Fibroblast of pulmonary artery (primary cell): Measurements from ENCODE around the gene SHROOM4.
A peak's percentile ranks its signal among the peaks of the same experiment; 100 is the strongest.

ENCODE experiments used
- DNase-seq: peaks from one replicate; pipeline ENCODE4 v3.0.0-alpha.2; 2010; ENCODE audit warnings: low read depth
- H3K4me3 ChIP-seq: replicated peaks from 2 replicates; pipeline ENCODE4 v1.5.1; 2011; ENCODE audit warnings: low read depth, mild to moderate bottlenecking, control low read depth, low read length, moderate library complexity
- TF ChIP-seq, protein P1 (sequence below): IDR thresholded peaks from 2 replicates; pipeline ENCODE4 v1.5.1; 2011; ENCODE audit warnings: mild to moderate bottlenecking, control low read depth, low read length, inconsistent platforms; ENCODE audit errors: missing control alignments

SHROOM4 gene

DNA sequence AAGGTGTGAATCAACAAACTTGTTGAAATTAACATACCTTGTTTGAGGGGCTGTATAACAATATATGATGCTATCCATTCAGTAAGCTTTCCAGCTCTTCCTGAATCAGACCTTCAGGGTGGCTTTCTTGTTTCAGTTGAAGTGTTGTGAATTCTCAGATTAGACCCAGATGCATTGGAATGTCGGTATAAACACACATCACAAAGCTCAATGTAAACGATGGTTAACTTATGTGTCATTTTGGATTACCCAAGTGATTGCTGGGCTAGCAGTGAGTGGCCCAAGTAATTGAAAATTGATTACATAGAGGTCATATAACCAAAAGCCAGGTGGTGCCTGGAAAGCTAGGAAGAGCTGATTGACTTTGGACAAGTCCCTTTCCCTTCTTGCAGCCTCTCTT, 115.0 kb downstream of the SHROOM4 start:
- no peak overlapping the region for H3K4me3 ChIP-seq
- DNase-seq = no peak
- TF ChIP-seq, protein P1, sequence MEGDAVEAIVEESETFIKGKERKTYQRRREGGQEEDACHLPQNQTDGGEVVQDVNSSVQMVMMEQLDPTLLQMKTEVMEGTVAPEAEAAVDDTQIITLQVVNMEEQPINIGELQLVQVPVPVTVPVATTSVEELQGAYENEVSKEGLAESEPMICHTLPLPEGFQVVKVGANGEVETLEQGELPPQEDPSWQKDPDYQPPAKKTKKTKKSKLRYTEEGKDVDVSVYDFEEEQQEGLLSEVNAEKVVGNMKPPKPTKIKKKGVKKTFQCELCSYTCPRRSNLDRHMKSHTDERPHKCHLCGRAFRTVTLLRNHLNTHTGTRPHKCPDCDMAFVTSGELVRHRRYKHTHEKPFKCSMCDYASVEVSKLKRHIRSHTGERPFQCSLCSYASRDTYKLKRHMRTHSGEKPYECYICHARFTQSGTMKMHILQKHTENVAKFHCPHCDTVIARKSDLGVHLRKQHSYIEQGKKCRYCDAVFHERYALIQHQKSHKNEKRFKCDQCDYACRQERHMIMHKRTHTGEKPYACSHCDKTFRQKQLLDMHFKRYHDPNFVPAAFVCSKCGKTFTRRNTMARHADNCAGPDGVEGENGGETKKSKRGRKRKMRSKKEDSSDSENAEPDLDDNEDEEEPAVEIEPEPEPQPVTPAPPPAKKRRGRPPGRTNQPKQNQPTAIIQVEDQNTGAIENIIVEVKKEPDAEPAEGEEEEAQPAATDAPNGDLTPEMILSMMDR = no peak

DNA sequence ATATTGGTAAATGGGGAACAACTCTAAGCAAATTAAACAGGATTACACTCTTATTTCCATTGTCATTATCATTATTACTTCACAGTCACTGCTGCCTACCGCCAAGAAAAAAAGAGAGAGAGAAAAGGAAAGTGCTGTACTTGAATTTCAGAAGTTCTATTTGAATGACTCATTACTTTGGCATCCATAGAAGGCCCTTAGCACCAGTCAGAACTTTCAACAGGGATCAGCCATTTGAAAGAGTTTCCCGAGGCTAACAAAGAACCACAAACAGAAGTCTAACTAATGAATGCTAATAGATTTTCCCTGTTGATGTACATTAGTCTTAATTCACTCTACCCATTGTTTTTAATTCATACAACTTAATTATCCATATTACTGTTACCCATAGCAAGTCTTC, 116.3 kb downstream of the SHROOM4 start:
- TF ChIP-seq, protein P1 = no peak
- DNase-seq = peak; percentile 80
- no peak overlapping the region for H3K4me3 ChIP-seq

DNA sequence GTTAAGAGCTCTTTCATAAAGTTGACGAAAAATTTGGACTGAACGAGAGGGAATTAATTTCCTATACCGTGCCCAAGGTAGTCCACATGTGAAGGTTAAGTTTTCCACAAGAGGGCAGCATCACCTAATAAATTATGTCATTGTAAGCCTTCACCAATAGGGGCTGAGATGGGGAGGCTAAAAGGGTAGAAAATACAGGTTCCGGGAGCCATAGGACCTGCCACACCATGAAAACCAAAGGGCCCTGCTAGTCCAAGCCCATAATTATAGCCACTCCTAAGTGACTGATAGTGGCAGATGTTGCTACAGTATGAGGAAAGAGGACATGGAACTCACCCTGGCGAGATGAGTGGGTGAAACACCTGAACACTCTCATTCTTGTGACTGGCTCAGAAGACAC, 122.2 kb downstream of the SHROOM4 start:
- no peak overlapping the region for H3K4me3 ChIP-seq
- DNase-seq = peak; percentile 63
- TF ChIP-seq, protein P1 = peak; percentile 51

DNA sequence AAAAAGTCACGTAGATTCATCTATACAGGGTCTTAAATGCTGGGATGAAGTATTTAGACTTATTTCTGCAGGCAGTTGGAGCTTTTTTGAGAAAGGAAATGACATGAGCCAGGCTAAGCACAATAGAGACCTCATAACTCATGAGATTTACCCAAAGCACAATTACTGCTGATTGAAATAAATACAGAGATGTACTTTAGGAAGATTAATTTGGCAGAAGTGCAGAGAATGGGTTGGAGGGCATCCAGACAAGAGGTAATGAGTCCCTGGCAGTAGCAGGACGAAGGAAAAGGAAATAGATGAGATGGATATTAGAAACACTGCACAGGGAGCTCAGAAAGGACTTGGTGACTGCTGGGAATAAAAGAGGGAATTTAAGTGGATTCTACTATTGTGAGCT, 129.1 kb downstream of the SHROOM4 start:
- DNase-seq = no peak
- H3K4me3 ChIP-seq = no peak overlapping the region
- TF ChIP-seq, protein P1 = no peak

DNA sequence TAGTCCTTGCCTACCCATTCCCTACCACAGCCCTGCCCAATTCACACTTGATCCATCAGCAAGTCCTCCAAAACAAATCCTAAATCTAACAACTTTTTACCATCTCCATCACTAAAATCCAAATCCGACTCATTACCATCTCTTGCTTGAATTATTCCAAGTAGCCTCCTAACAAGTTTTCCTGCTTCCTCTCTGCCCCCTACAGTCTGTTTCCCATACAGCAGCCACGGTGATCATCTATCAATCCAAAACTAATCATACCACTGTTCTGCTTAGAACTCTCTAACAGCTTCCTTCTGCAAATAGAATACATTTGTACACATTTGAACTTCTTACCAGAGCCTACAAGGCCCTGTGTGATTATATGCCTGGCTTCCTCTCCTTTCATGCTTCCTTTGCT, 133.0 kb downstream of the SHROOM4 start:
- TF ChIP-seq, protein P1 = peak; percentile 61
- no peak overlapping the region for H3K4me3 ChIP-seq
- peak; percentile 34 for DNase-seq

DNA sequence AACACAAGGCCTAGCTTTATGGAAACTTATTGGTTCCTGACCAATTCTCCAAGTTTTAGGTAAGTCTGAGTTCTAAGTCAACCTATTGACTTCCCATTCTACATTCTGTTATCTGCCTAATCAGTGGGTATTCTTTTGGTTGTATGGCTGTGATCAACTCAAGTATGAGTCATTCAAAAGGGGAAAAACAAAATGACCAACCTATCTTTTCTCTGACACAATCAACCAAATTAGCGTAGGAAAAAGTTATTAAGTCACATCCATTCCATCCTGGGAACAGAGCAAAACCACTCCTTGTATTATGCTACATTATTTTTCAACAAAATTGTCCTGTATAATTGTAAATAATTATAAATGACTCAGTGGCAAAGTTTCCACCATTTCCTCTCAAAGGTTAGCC, 136.2 kb downstream of the SHROOM4 start:
- TF ChIP-seq, protein P1 = no peak
- no peak for DNase-seq
- H3K4me3 ChIP-seq = no peak overlapping the region

DNA sequence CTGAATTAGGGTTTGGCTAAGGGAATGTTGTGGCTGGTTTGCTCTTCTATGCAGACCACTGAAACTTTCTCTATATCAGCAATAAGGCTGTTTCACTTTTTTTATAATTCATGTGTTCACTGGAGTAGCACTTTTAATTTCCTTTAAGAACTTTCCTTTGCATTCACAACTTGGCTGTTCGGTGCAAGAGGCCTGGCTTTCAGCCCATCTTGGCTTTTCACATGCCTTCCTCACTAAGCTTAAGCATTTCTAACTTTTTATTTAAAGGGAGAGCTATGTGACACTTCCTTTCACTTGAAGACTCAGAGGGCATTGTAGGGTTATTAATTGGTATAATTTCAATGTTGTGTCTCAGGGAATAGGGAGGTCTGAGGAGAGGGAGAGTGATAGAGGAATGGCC, 142.3 kb downstream of the SHROOM4 start:
- H3K4me3 ChIP-seq = no peak overlapping the region
- DNase-seq = no peak
- TF ChIP-seq, protein P1 = no peak
